WTC11 (cell line): ENCODE results near the gene DCAF6.

ENCODE experiments used
- CREB1 ChIP-seq: sonication (generic); formaldehyde crosslinking; IDR thresholded peaks from 2 replicates; pipeline ENCODE4 v1.8.0; 2023; ENCODE audit warnings: mild to moderate bottlenecking, missing genetic modification reagents
- IRF2 ChIP-seq: sonication (generic); formaldehyde crosslinking; IDR thresholded peaks from 2 replicates; pipeline ENCODE4 v1.8.0; 2022; ENCODE audit warnings: low read depth, missing genetic modification reagents, borderline replicate concordance
- NFYB ChIP-seq: sonication (generic); formaldehyde crosslinking; conservative IDR thresholded peaks from 2 replicates; pipeline ENCODE4 v1.8.0; 2022; ENCODE audit warnings: low read depth, missing genetic modification reagents
- NR3C1 ChIP-seq: sonication (generic); formaldehyde crosslinking; conservative IDR thresholded peaks from 2 replicates; pipeline ENCODE4 v1.8.1; 2023; ENCODE audit warnings: low read depth, mild to moderate bottlenecking, missing genetic modification reagents
- ZBTB21 ChIP-seq: sonication (generic); formaldehyde crosslinking; IDR thresholded peaks from 2 replicates; pipeline ENCODE4 v1.8.1; 2023; ENCODE audit warnings: mild to moderate bottlenecking, missing genetic modification reagents, borderline replicate concordance
- ZNF121 ChIP-seq: sonication (generic); formaldehyde crosslinking; IDR thresholded peaks from 2 replicates; pipeline ENCODE4 v1.8.0; 2023; ENCODE audit warnings: missing genetic modification reagents
- TF ChIP-seq, protein P1 (sequence below): sonication (generic); formaldehyde crosslinking; IDR thresholded peaks from 2 replicates; pipeline ENCODE4 v1.8.1; 2023; ENCODE audit warnings: mild to moderate bottlenecking, moderate library complexity, missing genetic modification reagents
- TF ChIP-seq, protein P2 (sequence below): fragments of 200-600 bp; IDR thresholded peaks from 2 replicates; pipeline ENCODE4 v1.8.0; 2022; ENCODE audit warnings: antibody characterized with exemption
- TF ChIP-seq, protein P3 (sequence below): sonication (generic); formaldehyde crosslinking; IDR thresholded peaks from 2 replicates; pipeline ENCODE4 v1.8.0; 2022; ENCODE audit warnings: mild to moderate bottlenecking, missing genetic modification reagents
- TF ChIP-seq, protein P4 (sequence below): fragments of 250-450 bp; sonication (Bioruptor Pico); IDR thresholded peaks from 2 replicates; pipeline ENCODE4 v1.9.0; 2021; ENCODE audit warnings: moderate library complexity, mild to moderate bottlenecking, inconsistent platforms, borderline replicate concordance
- TF ChIP-seq, protein P5 (sequence below): sonication (generic); formaldehyde crosslinking; IDR thresholded peaks from 2 replicates; pipeline ENCODE4 v1.8.1; 2023; ENCODE audit warnings: mild to moderate bottlenecking, missing genetic modification reagents, moderate library complexity
- TF ChIP-seq, protein P6 (sequence below): sonication (generic); formaldehyde crosslinking; IDR thresholded peaks from 2 replicates; pipeline ENCODE4 v1.8.0; 2022; ENCODE audit warnings: mild to moderate bottlenecking, missing genetic modification reagents

DNA sequence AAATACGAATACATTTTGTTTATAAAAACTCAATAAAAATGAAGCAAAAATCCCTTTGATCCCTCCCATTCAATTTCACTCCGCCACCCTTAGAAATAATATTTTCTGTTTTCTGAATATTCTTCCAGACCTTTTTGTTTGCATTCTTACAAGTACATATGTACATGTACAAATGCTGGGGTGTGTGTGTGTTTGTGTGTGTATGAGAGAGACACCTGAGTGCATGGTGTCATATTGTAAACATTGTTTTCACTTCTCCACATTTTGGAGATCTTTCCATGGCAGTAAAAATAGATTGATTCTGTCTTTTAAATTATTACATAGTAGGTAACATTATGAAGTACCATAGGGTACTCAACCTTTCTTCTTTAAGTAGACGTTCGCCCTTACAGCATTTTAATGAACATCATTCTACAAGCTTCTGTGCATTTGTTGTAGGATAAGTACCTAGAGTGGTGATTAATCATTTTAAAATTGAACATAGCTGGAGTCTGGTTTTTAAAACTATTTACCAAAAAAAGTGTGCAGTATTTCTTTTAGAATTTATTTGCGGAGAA, 1.7 kb downstream of the DCAF6 start:
- TF ChIP-seq, protein P1, sequence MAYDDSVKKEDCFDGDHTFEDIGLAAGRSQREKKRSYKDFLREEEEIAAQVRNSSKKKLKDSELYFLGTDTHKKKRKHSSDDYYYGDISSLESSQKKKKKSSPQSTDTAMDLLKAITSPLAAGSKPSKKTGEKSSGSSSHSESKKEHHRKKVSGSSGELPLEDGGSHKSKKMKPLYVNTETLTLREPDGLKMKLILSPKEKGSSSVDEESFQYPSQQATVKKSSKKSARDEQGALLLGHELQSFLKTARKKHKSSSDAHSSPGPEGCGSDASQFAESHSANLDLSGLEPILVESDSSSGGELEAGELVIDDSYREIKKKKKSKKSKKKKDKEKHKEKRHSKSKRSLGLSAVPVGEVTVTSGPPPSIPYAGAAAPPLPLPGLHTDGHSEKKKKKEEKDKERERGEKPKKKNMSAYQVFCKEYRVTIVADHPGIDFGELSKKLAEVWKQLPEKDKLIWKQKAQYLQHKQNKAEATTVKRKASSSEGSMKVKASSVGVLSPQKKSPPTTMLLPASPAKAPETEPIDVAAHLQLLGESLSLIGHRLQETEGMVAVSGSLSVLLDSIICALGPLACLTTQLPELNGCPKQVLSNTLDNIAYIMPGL (CRISPR knock-in tag): no peak
- TF ChIP-seq ZBTB21 (no peak), NR3C1 (CRISPR knock-in tag) (no peak), NFYB (no peak), ZNF121 (CRISPR knock-in tag) (no peak), IRF2 (CRISPR knock-in tag) (no peak), CREB1 (CRISPR knock-in tag) (no peak)
- TF ChIP-seq, protein P2, sequence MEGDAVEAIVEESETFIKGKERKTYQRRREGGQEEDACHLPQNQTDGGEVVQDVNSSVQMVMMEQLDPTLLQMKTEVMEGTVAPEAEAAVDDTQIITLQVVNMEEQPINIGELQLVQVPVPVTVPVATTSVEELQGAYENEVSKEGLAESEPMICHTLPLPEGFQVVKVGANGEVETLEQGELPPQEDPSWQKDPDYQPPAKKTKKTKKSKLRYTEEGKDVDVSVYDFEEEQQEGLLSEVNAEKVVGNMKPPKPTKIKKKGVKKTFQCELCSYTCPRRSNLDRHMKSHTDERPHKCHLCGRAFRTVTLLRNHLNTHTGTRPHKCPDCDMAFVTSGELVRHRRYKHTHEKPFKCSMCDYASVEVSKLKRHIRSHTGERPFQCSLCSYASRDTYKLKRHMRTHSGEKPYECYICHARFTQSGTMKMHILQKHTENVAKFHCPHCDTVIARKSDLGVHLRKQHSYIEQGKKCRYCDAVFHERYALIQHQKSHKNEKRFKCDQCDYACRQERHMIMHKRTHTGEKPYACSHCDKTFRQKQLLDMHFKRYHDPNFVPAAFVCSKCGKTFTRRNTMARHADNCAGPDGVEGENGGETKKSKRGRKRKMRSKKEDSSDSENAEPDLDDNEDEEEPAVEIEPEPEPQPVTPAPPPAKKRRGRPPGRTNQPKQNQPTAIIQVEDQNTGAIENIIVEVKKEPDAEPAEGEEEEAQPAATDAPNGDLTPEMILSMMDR: no peak
- TF ChIP-seq, protein P3, sequence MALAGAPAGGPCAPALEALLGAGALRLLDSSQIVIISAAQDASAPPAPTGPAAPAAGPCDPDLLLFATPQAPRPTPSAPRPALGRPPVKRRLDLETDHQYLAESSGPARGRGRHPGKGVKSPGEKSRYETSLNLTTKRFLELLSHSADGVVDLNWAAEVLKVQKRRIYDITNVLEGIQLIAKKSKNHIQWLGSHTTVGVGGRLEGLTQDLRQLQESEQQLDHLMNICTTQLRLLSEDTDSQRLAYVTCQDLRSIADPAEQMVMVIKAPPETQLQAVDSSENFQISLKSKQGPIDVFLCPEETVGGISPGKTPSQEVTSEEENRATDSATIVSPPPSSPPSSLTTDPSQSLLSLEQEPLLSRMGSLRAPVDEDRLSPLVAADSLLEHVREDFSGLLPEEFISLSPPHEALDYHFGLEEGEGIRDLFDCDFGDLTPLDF (CRISPR knock-in tag): no peak
- TF ChIP-seq, protein P4, sequence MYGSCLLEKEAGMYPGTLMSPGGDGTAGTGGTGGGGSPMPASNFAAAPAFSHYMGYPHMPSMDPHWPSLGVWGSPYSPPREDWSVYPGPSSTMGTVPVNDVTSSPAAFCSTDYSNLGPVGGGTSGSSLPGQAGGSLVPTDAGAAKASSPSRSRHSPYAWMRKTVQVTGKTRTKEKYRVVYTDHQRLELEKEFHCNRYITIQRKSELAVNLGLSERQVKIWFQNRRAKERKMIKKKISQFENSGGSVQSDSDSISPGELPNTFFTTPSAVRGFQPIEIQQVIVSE (CRISPR knock-in tag): no peak
- TF ChIP-seq, protein P5, sequence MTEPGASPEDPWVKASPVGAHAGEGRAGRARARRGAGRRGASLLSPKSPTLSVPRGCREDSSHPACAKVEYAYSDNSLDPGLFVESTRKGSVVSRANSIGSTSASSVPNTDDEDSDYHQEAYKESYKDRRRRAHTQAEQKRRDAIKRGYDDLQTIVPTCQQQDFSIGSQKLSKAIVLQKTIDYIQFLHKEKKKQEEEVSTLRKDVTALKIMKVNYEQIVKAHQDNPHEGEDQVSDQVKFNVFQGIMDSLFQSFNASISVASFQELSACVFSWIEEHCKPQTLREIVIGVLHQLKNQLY (CRISPR knock-in tag): no peak
- TF ChIP-seq, protein P6, sequence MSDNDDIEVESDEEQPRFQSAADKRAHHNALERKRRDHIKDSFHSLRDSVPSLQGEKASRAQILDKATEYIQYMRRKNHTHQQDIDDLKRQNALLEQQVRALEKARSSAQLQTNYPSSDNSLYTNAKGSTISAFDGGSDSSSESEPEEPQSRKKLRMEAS (CRISPR knock-in tag): no peak
